HCT116 (cell line): ENCODE data around the gene STOX2. TPM values are rescaled to one million over a fixed set of nuclear protein-coding genes. Genes with fewer than 3 reads are reported as not detected.
"Not testable (repeated sequence)": the region's sequence is repeated elsewhere in the genome, so short reads cannot be mapped to it uniquely, and the experiment has no call there.

ENCODE experiments used
- ATAC-seq: fragments of 200-7000 bp; cut with Tn5 transposase; 2 replicates; pipeline ENCODE4 v1.9.1; 2020; ENCODE audit warnings: mild to moderate bottlenecking, moderate library complexity
- BruUV-seq: library from RNA; stranded (reverse); fragments of 400-500 nt; replicated peaks from 2 replicates; lab custom pipeline; 2021; lab: Mats Ljungman, UMichigan
- CTCF ChIA-PET: fragments of 300-600 bp; sonication (Branson Sonifier 250); formaldehyde crosslinking; loops from one replicate; lab custom pipeline; 2021; ENCODE audit warnings: antibody characterized with exemption; lab: Charles Lee
- POLR2A ChIA-PET: fragments of 300-600, 350-600 bp; sonication (Branson Sonifier 250); formaldehyde crosslinking; loops from one replicate; lab custom pipeline; 2021; ENCODE audit warnings: antibody characterized with exemption; lab: Charles Lee
- RAD21 ChIA-PET, 2 experiments: fragments of 300-600 bp; sonication (Branson Sonifier 250); formaldehyde crosslinking; loops; one replicate each; lab custom pipeline; 2023; ENCODE audit warnings: low total read pairs in 2 of 2; ENCODE audit not compliant: uncharacterized antibody in 2 of 2, unreplicated experiment in 2 of 2, low non-redundant PET in 1 of 2; lab: Charles Lee
- DNase-seq: peaks from one replicate; pipeline ENCODE4 v3.0.0-alpha.2; 2010; ENCODE audit warnings: low read depth, low spot score
- H2AFZ ChIP-seq: fragments of 200-600 bp; shearing (Covaris generic), sonication (generic); 2 replicates; pipeline ENCODE4 v1.6.1; 2017; ENCODE audit warnings: low read depth, mixed run types, mixed read lengths, antibody characterized with exemption, low read length; ENCODE audit not compliant: poor library complexity, severe bottlenecking
- H3K27ac ChIP-seq: 2 replicates; pipeline ENCODE4 v1.5.1; 2012; ENCODE audit warnings: low read depth, low read length
- H3K27me3 ChIP-seq: fragments of 200-600 bp; sonication (generic); 2 replicates; pipeline ENCODE4 v1.6.1; 2016; ENCODE audit warnings: mixed run types, low read length, mixed read lengths; ENCODE audit not compliant: insufficient read depth
- H3K36me3 ChIP-seq, 2 experiments: fragments of 200-500 bp in 1 of 2; fragments of 200-600 bp in 1 of 2; sonication (Bioruptor generic) in 1 of 2; sonication (generic) in 1 of 2; 2 replicates each; pipeline versions ENCODE4 v1.5.1 to v1.6.1; 2014 to 2016; ENCODE audit warnings: low read length in 2 of 2, inconsistent platforms in 1 of 2, mixed read lengths in 1 of 2, mixed run types in 1 of 2; ENCODE audit not compliant: insufficient read depth in 2 of 2, control insufficient read depth in 1 of 2
- H3K4me1 ChIP-seq, 2 experiments: fragments of 200-600 bp in 1 of 2; sonication (generic) in 1 of 2; 2 replicates each; pipeline versions ENCODE4 v1.5.1 to v1.6.1; 2012 to 2017; ENCODE audit warnings: low read length in 2 of 2, inconsistent platforms in 1 of 2, mild to moderate bottlenecking in 1 of 2, mixed read lengths in 1 of 2, mixed run types in 1 of 2, moderate library complexity in 1 of 2; ENCODE audit not compliant: insufficient read depth in 2 of 2, control insufficient read depth in 1 of 2
- H3K4me2 ChIP-seq: fragments of 200-600 bp; sonication (generic); 2 replicates; pipeline ENCODE4 v1.6.1; 2017; ENCODE audit warnings: mixed run types, low read length, mixed read lengths
- H3K4me3 ChIP-seq, 2 experiments: fragments of 200-600 bp in 1 of 2; sonication (generic) in 1 of 2; replicated peaks in 1 of 2; 2 replicates each; pipeline ENCODE4 v1.5.1; 2011 to 2016; ENCODE audit warnings: low read length in 2 of 2, control low read depth in 1 of 2, low read depth in 1 of 2, mild to moderate bottlenecking in 1 of 2, mixed read lengths in 1 of 2, mixed run types in 1 of 2
- H3K79me2 ChIP-seq: fragments of 200-600 bp; sonication (generic); 2 replicates; pipeline ENCODE4 v1.6.1; 2017; ENCODE audit warnings: mild to moderate bottlenecking, mixed run types, low read length, moderate library complexity, mixed read lengths; ENCODE audit not compliant: insufficient read depth
- H3K9ac ChIP-seq: fragments of 200-600 bp; sonication (generic); 2 replicates; pipeline ENCODE4 v1.6.1; 2016; ENCODE audit warnings: low read length, mixed read lengths
- H3K9me2 ChIP-seq: fragments of 200-600 bp; sonication (generic), shearing (Covaris generic); 2 replicates; pipeline ENCODE4 v1.6.1; 2017; ENCODE audit warnings: mixed run types, mild to moderate bottlenecking, moderate library complexity; ENCODE audit not compliant: insufficient read depth
- H3K9me3 ChIP-seq, 2 experiments: fragments of 200-500 bp in 1 of 2; fragments of 200-600 bp in 1 of 2; sonication (Bioruptor generic) in 1 of 2; sonication (generic) in 1 of 2; 2 replicates each; pipeline ENCODE4 v1.6.1; 2014 to 2017; ENCODE audit warnings: low read length in 2 of 2, mixed read lengths in 2 of 2, inconsistent platforms in 1 of 2, low read depth in 1 of 2, mild to moderate bottlenecking in 1 of 2, mixed run types in 1 of 2, moderate library complexity in 1 of 2; ENCODE audit not compliant: control insufficient read depth in 1 of 2, insufficient read depth in 1 of 2
- H4K20me1 ChIP-seq: fragments of 200-600 bp; sonication (generic), shearing (Covaris generic); 2 replicates; pipeline ENCODE4 v1.6.1; 2017; ENCODE audit warnings: mixed run types, mild to moderate bottlenecking, moderate library complexity; ENCODE audit not compliant: insufficient read depth
- ATF3 ChIP-seq: IDR thresholded peaks from 2 replicates; pipeline ENCODE4 v1.6.1; 2012
- CBX3 ChIP-seq: IDR thresholded peaks from 2 replicates; pipeline ENCODE4 v1.6.1; 2012; ENCODE audit warnings: low read depth
- CEBPB ChIP-seq: IDR thresholded peaks from 2 replicates; pipeline ENCODE4 v1.6.1; 2012; ENCODE audit warnings: low read depth
- FOSL1 ChIP-seq: IDR thresholded peaks from 2 replicates; pipeline ENCODE4 v1.6.1; 2012; ENCODE audit warnings: low read depth
- JUND ChIP-seq: IDR thresholded peaks from 2 replicates; pipeline ENCODE4 v1.6.1; 2012
- POLR2A ChIP-seq: IDR thresholded peaks from 2 replicates; pipeline ENCODE4 v1.7.0; 2011; ENCODE audit warnings: borderline replicate concordance; ENCODE audit not compliant: insufficient read depth, insufficient read length; ENCODE audit errors: extremely low read depth
- POLR2AphosphoS5 ChIP-seq: IDR thresholded peaks from 2 replicates; pipeline ENCODE4 v1.6.1; 2011; ENCODE audit warnings: mild to moderate bottlenecking, low read depth, low read length, moderate library complexity
- RAD21 ChIP-seq: IDR thresholded peaks from 2 replicates; pipeline ENCODE4 v1.6.1; 2012; ENCODE audit warnings: low read depth, mild to moderate bottlenecking
- REST ChIP-seq: IDR thresholded peaks from 2 replicates; pipeline ENCODE4 v1.6.1; 2012; ENCODE audit warnings: low read depth
- SIN3A ChIP-seq: IDR thresholded peaks from 2 replicates; pipeline ENCODE4 v1.6.1; 2012; ENCODE audit warnings: low read depth
- SP1 ChIP-seq: IDR thresholded peaks from 2 replicates; pipeline ENCODE4 v1.6.1; 2012; ENCODE audit warnings: low read depth
- TCF7L2 ChIP-seq: IDR thresholded peaks from 2 replicates; pipeline ENCODE4 v1.7.0; 2011; ENCODE audit warnings: borderline replicate concordance, inconsistent platforms; ENCODE audit not compliant: insufficient read depth, insufficient read length; ENCODE audit errors: extremely low read depth
- ZBTB33 ChIP-seq: IDR thresholded peaks from 2 replicates; pipeline ENCODE4 v1.6.1; 2011; ENCODE audit warnings: mild to moderate bottlenecking, low read length, moderate library complexity; ENCODE audit not compliant: insufficient replicate concordance; ENCODE audit errors: extremely low read depth
- ZFX ChIP-seq: fragments of 450-650 bp; IDR thresholded peaks from 2 replicates; pipeline ENCODE4 v1.6.1; 2017
- ZNF274 ChIP-seq: fragments of 200-500 bp; sonication (Bioruptor generic); IDR thresholded peaks from 2 replicates; pipeline ENCODE4 v1.6.1; 2014; ENCODE audit warnings: mild to moderate bottlenecking, low read depth, low read length, inconsistent platforms
- intact Hi-C: fragments of 100-400 bp; cut with micrococcal nuclease; formaldehyde crosslinking; loops from 2 replicates; pipeline ENCODE4 v1.10.0; 2022
- total RNA-seq: library from RNA; stranded (reverse); gene quantifications from one replicate; pipeline ENCODE4 v1.2.1, GENCODE V29; 2021; ENCODE audit not compliant: unreplicated experiment
- TF ChIP-seq, protein P1 (sequence below): IDR thresholded peaks from 2 replicates; pipeline ENCODE4 v1.6.1; 2012

STOX2 gene
- total RNA-seq, 1 experiment from 2014 or later, result 6.3 TPM

GRCh38 chr4:184051262-184051661, 146.2 kb downstream of the STOX2 start:
- BruUV-seq, H2AFZ ChIP-seq, POLR2A ChIA-PET, H3K79me2 ChIP-seq, CTCF ChIA-PET, H3K9ac ChIP-seq, DNase-seq, H3K27ac ChIP-seq, intact Hi-C loops, ATAC-seq, H3K4me2 ChIP-seq, H3K4me3 ChIP-seq, H3K27me3 ChIP-seq, H3K9me3 ChIP-seq, H3K9me2 ChIP-seq, H4K20me1 ChIP-seq, RAD21 ChIA-PET, H3K36me3 ChIP-seq, H3K4me1 ChIP-seq: not testable (repeated sequence)

GRCh38 chr4:184052616-184053015, 147.5 kb downstream of the STOX2 start:
- H3K9me3 ChIP-seq, result no peaks in the 10 kb centered on the region
- intact Hi-C loops, result no loop called here
- POLR2A ChIA-PET, result no interaction called here
- no peaks in the 10 kb centered on the region for H3K4me1 ChIP-seq
- no peak overlapping the region for H2AFZ ChIP-seq
- no peak for ATAC-seq
- BruUV-seq, result no TSS peak
- RAD21 ChIA-PET, result no interaction called here
- H3K27me3 ChIP-seq, result no peaks in the 10 kb centered on the region
- no peaks in the 10 kb centered on the region for H3K79me2 ChIP-seq
- no peaks in the 10 kb centered on the region for H3K9me2 ChIP-seq
- no peak for DNase-seq
- no peak overlapping the region for H3K4me3 ChIP-seq
- CTCF ChIA-PET, result no interaction called here
- H3K36me3 ChIP-seq, result no peaks in the 10 kb centered on the region
- H3K9ac ChIP-seq, result no peak overlapping the region
- H4K20me1 ChIP-seq, result no peaks in the 10 kb centered on the region
- H3K4me2 ChIP-seq, result no peak overlapping the region
- H3K27ac ChIP-seq, result no peak overlapping the region
- TF ChIP-seq SP1 (no peak), REST (no peak), CBX3 (no peak), ATF3 (no peak), CEBPB (no peak), POLR2AphosphoS5 (no peak), POLR2A (no peak), SIN3A (no peak), JUND (no peak), RAD21 (no peak), ZNF274 (no peak), ZBTB33 (no peak), TCF7L2 (no peak), FOSL1 (no peak), ZFX (no peak)
- TF ChIP-seq, protein P1, sequence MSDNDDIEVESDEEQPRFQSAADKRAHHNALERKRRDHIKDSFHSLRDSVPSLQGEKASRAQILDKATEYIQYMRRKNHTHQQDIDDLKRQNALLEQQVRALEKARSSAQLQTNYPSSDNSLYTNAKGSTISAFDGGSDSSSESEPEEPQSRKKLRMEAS, result no peak
